Right hindlimb (tissue), 1 donor: ENCODE measurements around the gene RPL28.

ENCODE experiments used
- DNase-seq: peaks from one replicate; pipeline ENCODE4 v3.0.0-alpha.2; 2018

The RPL28 gene

GRCh38 chr19:55353803-55354697 lies 31.7 kb upstream of the RPL28 start:
- peak; percentile 62 for DNase-seq

DNA sequence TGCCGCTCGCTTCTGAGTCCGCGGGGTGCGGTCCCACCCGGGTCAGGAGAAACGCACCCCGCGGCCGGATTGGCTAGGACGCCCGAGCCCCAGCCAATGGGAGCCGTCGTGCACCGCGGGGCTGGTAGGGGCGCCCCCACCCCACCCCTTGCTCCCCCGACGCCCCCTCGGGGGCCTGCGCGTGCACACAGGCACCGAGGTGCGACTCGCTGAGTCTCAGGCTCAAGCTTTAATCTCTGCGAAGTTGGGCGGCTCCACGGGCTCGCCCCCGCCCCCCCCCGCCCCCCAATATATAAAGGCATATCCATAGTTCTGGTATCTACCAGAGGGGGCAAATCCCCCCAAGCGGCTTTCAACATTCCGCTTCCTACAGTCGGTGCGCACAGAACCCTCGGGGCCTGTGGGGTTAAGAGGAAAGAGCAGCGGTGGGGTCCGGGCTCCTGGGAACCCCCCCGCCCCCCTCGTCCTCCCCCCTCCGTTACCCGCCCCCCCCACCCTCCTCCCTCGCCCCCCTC lies 31.0 kb upstream of the RPL28 start, which contains the start of gene COX6B2:
TSS of gene COX6B2 (minus strand) at position 22 of the 515 bp plus-strand sequence. CDS start 198 bp downstream, outside the sequence.
- peak; percentile 21 for DNase-seq

DNA sequence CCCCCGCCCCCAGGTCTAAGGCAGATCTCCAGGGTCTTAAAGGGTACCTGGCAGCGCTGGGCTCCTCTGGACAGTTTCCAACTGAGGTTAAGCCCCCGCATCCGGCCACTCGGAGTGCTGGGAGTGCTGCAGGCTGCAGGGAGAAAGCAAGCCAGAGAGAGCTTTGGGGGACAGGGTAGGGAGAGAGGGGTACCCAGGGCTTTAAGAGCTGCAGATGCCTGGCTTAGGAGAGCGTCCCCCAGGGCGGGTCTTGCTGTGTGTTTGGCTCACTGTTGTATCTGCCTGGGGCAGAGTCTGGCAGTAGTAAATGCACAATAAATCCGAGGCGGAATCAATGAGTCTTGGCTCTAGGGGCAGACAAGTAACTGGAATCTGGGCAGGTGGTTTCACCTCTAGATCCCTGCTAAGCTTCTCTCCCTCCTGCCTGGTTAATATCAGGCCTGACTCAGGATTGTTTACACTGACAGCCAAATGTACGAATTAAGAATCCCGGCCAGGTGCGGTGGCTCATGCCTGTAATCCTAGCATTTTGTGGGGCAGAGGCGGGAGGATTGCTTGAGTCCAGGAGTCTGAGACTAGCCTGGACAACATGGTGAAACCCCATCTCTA lies 30.4 kb upstream of the RPL28 start:
- DNase-seq = peak; percentile 23

- DNase-seq = no peak
Observed at GRCh38 chr19:55358493-55358892, 27.2 kb upstream of the RPL28 start.

DNA sequence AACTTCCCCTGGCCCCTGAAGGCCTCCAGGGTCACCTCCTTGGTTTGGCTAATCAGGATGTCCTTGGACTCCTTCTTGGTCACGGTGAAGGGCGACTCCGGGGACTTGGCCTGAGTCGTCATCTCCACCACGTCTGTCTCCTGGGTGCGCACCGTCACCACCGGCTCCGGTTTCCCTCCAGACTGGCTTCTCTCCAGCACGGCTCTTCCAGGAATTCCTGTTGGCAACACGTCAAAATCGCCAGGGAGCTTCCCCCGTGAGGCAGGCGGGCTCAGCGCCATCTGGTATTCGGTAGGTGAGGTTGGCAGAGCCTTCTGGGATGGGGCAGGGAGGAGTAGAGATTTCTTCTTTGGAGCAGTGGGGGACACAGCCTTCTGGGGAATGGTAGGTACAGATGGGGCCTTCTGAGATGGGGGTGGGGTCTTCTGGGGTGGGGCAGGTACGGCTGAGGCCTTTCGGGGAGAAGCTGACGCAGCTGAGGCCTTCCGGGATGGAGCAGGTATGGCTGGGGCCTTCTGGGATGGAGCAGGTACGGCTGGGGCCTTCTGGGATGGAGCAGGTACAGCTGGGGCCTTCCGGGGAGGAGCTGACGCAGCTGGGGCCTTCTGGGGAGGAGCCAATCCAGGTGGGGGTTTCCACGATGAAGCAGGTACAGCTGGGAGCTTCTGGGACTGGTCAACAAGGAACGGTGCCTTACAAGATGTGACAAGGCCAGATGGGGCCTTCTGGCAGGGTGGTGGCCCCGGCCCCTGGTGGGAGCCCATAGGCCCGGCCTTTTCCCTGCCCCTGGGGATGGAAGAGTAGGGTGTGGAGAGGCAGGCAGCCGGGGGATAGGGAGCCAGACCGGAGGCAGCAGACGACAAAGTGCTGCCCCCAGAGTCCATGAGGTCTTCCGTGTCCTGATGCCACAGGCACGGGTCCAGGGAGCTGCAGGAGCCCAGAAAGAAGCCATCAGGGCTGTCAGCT lies 26.5 kb upstream of the RPL28 start:
- DNase-seq = no peak

DNA sequence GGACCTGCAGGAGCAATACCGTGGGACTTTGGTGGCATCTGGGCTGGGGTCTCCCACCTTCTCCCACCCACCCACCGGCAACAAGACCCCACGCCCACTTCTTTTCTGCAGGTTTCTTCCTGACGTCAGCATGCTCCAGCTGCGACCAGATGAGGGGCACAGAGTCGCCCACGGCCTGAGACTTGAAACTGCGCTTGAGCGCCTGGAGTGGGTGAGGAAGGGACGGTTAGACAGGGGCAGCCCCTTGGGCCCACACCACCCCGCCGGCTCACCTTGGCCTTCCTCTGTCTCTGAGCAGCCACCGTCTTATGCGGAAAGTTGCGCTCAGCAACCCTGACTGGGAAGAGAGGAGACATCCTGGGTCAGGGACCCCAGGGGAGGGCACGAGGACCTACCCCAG lies 24.8 kb upstream of the RPL28 start:
- DNase-seq = no peak

DNA sequence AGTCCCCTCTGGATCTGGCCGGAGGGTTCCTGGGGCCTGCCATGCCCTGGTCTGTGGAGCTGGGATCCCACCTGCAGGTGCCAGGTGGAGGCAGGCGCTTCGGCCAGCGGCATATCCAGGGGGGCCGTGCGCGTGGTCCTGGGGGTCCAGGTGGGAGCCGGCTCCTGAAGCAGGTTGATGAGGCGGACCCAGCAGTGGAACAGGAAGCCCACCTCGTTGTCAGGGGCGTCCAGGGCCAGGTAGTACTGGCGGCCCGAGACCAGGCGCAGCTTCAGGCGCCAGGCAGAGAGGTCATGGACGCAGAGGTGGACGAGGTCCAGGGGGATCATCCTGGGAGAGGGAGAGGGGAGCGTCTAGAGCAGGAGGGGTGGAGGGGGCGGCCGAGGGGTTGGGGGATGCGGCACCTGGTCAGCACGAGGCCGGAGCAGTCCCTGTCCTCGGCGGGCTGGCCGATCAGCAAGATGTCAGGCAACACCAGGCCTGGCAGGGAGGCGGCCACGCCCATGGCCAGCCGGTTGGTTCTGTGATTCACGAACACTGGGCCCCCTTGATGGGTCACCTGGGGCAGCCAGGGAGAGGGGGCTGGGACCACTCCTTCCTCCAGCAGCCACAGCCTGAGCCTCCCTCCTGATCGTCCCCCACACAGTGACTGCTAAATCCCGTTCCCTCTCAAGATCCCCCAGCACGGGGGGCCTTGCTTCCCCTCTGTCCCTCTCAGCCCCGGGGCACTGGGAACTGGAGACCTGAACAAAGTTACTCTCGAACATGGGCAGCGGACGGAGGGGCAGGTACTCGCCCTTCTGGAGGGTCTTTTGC lies 23.4 kb upstream of the RPL28 start:
- DNase-seq = no peak

DNA sequence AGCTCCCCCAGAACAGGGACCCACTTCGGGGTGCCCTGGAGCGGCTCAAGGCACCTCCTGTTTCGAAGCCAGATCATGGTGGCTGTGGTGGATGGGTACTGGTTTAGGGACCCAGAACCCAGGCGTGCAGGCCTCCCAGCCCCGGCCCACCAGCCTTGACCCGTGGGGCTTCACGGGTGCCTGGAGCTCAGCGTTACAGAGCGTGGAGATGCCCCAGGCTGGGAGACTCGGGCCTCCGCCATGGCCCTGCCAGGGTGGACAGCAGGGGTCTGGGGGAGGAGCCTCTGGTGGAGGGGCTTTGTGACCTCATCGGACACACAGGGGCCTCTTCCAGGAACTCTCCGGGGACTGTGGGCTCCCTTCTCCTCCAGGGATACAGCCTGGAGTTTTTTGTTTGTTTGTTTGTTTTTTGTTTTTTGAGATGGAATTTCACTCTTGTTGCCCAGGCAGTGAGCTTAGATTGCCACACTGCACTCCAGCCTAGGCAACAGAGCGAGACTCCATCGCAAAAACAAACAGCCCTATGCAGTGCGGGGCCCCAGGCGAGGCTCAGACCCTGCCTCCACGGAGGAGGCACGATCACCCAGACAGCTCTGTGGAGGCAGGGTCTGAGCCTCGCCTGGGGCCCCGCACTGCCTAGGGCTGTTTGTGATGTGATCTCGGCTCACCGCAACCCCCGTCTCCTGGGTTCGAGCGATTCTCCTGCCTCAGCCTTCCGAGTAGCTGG lies 22.6 kb upstream of the RPL28 start, which contains the start of gene GARIN5B:
TSS of gene GARIN5B (minus strand) at position 271 of the 727 bp plus-strand sequence. CDS start at position 77, 194 bp downstream.
- DNase-seq = no peak

DNA sequence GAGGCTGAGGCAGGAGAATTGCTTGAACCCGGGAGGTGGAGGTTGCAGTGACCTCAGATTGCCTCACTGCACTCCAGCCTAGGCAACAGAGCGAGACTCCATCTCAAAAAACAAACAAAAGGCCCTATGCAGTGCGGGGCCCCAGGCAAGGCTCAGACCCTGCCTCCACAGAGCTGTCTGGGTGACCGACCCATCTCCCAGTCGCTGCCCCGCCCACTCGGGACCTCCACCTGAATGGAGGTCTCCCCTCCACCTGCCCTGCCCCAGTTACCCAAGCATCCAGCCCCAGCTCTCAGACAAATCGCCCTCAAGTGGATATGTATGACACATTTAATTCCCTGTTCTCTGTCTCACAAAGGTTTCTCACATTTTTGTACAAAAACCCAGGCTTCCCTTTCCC lies 20.5 kb upstream of the RPL28 start:
- no peak for DNase-seq

- no peak for DNase-seq
Observed at GRCh38 chr19:55365964-55366363, 19.8 kb upstream of the RPL28 start.

DNA sequence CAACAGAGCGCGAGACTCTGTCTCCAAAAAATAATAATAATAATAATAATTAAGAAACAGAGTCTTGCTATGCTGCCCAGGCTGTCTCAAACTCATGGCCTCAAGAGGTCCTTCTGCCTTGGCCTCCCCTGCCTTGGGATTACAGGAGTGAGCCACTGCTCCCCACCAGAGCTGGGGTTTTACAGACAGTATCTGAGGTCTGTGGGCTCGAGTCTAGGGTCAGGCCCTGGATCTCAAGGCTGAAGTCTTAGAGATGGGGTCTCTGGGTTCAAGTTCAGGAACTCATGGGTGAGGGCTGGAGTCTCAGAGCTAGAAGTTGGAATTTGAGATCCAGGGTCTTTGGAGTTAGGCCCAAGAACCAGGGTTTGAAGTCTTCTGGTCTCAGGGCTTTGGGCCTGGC lies 18.9 kb upstream of the RPL28 start:
- DNase-seq = no peak

DNA sequence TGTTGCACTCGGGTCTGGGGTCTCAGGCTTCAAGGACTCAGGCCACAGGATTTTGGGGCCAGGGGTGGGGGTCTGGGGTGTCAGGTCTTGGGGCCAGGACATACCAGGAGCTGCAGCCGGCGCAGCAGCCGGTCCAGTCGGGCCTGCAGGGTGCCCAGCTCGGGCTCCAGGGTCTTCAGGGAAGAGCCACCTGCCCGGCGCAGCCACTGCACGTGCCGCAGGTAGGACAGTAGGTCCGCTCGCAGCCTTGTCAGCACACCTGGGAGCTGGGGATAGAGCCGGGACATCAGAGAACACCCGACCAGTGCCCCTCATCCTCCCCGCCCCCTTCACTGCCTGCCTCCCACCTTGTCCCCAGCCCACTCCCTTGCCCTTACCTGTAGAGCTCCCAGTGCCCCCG lies 17.6 kb upstream of the RPL28 start:
- no peak for DNase-seq

DNA sequence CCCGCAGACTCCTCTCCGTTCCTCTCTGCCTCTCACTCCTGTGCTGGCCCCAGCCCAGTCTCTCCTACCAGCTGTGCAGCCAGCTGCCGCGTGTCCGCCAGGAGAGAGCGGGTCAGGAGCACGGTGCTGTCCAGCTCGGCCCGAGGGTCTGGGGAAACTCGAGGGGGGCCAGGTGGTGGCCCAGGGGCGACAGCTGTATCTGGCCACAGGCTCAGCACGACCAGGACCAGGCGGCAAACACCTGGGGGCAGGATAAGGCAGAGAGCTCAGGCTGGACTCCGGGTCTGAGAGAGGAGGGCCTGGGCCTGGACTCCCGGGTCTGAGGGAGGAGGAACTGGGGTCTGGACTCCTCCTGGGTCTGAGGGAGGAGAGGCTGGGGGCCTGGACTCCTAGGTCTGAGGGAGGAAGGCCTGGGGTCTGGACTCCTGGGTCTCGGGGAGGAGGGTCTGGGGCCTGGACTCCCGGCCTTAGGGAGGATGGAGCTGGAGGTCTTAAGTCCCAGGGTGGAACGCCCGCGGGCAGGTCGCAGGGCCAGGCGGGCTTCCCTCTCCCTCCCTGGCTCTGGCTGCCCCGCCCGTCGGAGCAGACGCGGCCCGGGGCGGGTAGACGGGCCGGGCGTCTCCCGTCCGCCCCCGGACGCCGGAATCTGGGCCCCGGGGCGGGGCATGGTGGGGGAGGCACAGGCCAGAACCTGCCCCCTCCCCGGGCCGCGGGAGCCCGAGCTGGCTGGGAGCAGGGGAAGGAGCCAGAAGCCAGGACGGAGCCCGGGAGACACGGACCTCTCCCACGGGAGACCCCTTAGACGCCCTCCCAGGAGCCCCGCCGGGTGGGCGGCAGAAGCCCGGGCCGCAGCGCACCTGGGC lies 16.8 kb upstream of the RPL28 start:
- DNase-seq = peak; percentile 64

- peak; percentile 53 for DNase-seq
Observed at GRCh38 chr19:55369653-55370304, 16.0 kb upstream of the RPL28 start.

DNA sequence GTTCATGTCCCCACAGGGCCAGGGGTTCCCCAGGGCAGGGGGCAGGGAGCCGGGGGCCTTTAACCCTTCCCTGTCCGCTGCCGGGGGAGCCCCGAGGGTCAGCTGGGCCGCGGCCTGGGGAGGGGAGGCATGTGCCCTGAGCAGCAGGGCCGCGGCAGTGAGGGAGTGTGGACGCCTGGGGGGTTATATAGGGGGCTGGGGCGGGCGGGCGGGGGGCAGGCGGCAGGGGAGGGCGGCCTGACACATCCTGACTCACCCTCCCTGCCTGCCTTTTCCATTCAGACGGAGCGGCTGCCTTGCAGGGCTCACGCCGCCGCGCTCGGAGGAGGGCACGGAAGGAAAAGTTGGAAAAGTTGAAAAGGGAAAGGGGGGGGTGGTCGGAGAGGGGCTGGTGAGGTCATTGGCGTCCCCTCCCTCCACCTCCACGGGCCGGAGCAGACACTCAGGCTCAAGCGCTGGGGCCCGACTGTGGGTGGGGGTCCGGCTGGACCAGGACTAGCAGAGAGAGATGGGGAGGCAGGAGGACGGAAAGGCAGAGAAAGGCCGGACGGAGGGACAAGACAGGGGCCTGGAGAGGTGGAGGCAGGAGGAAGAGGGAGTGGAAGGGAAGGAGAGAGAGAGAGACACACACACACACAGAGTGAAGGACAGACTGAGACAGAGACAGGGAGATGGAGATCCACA lies 15.3 kb upstream of the RPL28 start, which contains the start of gene IL11:
TSS of gene IL11 (minus strand) at position 159 of the 684 bp plus-strand sequence. CDS start at position 6, 153 bp downstream.
- no peak for DNase-seq

- DNase-seq = no peak
Observed at GRCh38 chr19:55372316-55373081, 13.2 kb upstream of the RPL28 start.

GRCh38 chr19:55373306-55373992 lies 12.3 kb upstream of the RPL28 start:
- DNase-seq = no peak
